Activated T-cell treated with anti-CD3 and anti-CD28 coated beads, Interleukin-2, amount 50 U/mL, for 72 hours (primary cell): ENCODE data around the gene TBC1D5. TPM values are rescaled to one million over a fixed set of nuclear protein-coding genes. Genes with fewer than 3 reads are reported as not detected.
"Not testable (repeated sequence)": the region's sequence is repeated elsewhere in the genome, so short reads cannot be mapped to it uniquely, and the experiment has no call there.

Experiments
- ATAC-seq, 2 donors: fragments of 150-1000 bp; cut with Tn5 transposase; replicated peaks in 1 of 2; 2 replicates each; pipeline ENCODE4 v1.10.0; 2021; ENCODE audit warnings: moderate library complexity in 2 of 2, mild to moderate bottlenecking in 1 of 2
- DNase-seq, 2 donors: peaks; one replicate each; pipeline ENCODE4 v3.0.0; 2021 to 2022; ENCODE audit warnings: mixed read lengths in 1 of 2
- H3K27ac Mint-ChIP-seq: one replicate; pipeline ENCODE4 v1.8.0; 2022; ENCODE audit warnings: mild to moderate bottlenecking, moderate library complexity, mixed read lengths
- H3K27me3 Mint-ChIP-seq: one replicate; pipeline ENCODE4 v1.8.0; 2022; ENCODE audit warnings: low read depth, mixed read lengths
- H3K36me3 Mint-ChIP-seq, 2 donors: one replicate each; pipeline ENCODE4 v1.8.0; 2022; ENCODE audit warnings: mixed read lengths in 2 of 2, mild to moderate bottlenecking in 1 of 2; ENCODE audit not compliant: insufficient read depth in 2 of 2
- H3K4me1 Mint-ChIP-seq: one replicate; pipeline ENCODE4 v1.8.0; 2022; ENCODE audit warnings: low read depth, mixed read lengths
- H3K4me3 Mint-ChIP-seq, 2 donors: one replicate each; pipeline ENCODE4 v1.8.0; 2022; ENCODE audit warnings: mild to moderate bottlenecking in 2 of 2, mixed read lengths in 2 of 2, moderate library complexity in 2 of 2
- H3K9me3 Mint-ChIP-seq, 2 donors: one replicate each; pipeline ENCODE4 v1.8.0; 2022; ENCODE audit warnings: mixed read lengths in 2 of 2
- total RNA-seq, 2 donors: library from RNA; stranded (reverse); gene quantifications; one replicate each; pipeline ENCODE4 v1.2.3, GENCODE V29; 2022

The TBC1D5 gene
- total RNA-seq, 2 donors from 2014 or later, result 51.2 to 52.4 TPM

DNA sequence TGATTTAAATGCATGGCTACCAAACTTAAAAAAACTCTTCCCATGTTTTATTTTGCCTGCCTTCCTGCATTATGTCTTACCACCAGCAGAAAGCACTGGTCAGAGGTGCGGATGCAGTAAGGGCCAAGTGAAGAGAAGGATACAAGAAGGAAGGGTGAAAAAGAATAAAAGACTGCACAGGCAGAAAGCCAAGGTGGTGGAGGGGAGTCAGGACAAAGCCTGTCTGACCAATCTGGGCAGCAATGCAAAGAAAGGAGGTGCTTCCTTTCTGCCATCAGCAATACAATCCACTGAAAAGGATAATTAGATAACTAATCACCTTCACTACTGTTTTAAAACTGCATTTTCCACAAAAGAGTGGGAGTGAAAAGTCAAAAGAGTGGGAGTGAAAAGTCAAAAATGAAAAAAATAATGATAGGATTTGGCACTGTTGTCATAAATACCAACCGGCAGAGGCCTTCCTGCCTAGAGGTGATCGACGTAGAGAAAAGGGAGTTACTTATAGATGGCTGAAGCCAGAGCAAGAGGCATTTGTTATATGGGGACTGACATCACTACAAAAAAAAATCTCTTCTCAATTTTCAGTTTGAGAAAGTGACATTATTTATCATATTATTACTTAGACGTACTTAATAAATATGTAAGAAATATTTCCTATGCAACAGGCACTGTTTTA is 385.3 kb downstream of the TBC1D5 start:
- no peaks in the 10 kb centered on the region for H3K27me3 Mint-ChIP-seq
- H3K27ac Mint-ChIP-seq, result no peak overlapping the region
- no peaks in the 10 kb centered on the region for H3K9me3 Mint-ChIP-seq
- ATAC-seq (no peak), DNase-seq (no peak)
- no peaks in the 10 kb centered on the region for H3K36me3 Mint-ChIP-seq
- no peak overlapping the region for H3K4me3 Mint-ChIP-seq
- no peaks in the 10 kb centered on the region for H3K4me1 Mint-ChIP-seq

DNA sequence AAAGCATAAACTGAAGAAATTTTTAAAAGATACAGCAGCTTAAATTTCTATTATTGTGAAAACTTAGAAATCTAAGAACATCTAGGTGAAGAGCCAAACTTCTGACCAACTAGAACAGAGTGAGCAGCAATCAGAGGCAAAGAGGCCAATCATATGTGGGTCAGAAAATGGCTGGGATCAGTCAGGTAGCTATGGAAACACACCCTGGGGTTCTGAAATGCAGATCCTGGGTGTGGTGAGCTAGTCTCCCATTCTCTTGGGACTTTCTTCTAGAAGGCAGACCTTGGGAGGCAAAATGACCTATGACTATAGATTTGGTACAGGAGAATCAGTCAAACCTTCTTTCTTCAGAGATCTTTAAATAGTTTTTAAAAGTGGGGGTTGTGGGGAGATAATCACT is 385.8 kb downstream of the TBC1D5 start:
- H3K36me3 Mint-ChIP-seq, result no peaks in the 10 kb centered on the region
- no peaks in the 10 kb centered on the region for H3K9me3 Mint-ChIP-seq
- H3K4me3 Mint-ChIP-seq, result no peak overlapping the region
- no peak overlapping the region for H3K27ac Mint-ChIP-seq
- H3K4me1 Mint-ChIP-seq, result no peaks in the 10 kb centered on the region
- DNase-seq (no peak), ATAC-seq (no peak)
- no peaks in the 10 kb centered on the region for H3K27me3 Mint-ChIP-seq

DNA sequence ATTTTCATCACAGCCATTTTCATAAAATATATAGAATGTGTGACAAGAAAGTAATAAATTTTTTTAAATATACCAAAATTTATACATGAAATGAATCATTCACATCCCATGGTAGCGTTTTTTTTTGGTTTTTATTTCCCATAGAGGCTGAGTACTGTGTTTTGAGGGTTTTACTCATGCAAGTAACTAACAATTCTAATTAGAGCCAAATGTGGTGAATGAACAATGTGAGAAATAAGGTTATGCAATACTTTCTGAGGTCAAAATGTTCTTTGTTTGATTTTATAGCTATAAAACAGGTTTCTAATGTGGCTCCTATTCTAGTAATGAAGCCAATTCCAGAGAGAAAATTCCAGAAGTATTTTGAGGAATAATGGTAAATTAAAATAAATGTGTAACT is 386.8 kb downstream of the TBC1D5 start:
- Mint-ChIP-seq H3K27me3 (no peaks in the 10 kb centered on the region), H3K4me3 (no peak overlapping the region), H3K4me1 (no peaks in the 10 kb centered on the region), H3K36me3 (peaks cover 0 to 1% of the 10 kb centered on the region in 2 donors), H3K27ac (no peak overlapping the region), H3K9me3 (no peaks in the 10 kb centered on the region)
- DNase-seq (no peak), ATAC-seq (no peak)

DNA sequence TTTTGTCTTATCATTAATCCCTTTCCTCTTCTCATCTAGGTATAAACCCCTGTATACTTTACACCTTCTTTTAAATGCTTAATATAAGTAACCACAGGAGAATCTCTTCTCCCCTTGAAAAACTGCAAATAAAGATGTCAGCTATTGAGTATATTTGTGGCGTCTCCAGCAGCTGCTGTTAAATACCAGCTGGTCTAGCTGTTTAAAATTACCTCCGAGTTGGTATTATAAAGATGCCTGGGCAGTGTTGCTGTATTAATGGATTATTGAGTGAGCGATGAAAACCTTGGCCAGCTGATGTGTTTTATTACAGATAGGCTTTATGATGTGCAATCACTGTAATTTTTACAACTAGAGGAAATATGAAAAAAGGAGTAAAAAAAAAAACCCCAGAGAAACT is 388.1 kb downstream of the TBC1D5 start:
- no peak for DNase-seq
- no peak overlapping the region for H3K4me3 Mint-ChIP-seq
- no peaks in the 10 kb centered on the region for H3K27me3 Mint-ChIP-seq
- no peaks in the 10 kb centered on the region for H3K9me3 Mint-ChIP-seq
- no peak for ATAC-seq
- H3K36me3 Mint-ChIP-seq, result peaks cover 0 to 1% of the 10 kb centered on the region in 2 donors
- H3K27ac Mint-ChIP-seq, result no peak overlapping the region
- H3K4me1 Mint-ChIP-seq, result no peaks in the 10 kb centered on the region

DNA sequence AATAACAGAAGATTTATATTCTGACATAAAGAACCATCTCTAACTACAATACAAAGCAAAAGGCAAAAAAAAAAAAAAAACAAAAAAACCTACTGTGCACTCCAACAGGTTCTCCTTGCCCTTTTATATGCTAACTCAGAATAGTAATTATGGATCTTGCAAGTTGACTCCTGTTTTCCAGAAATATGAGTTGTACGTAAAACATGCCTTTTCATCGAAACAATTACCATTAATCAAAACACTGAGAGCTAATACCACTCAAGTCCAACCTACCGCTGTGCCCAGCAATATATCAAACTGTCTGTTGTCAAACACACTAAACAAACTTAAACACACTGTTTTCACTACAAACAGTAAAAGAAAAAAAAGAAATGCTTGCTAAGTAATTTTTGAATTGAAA is 389.8 kb downstream of the TBC1D5 start:
- Mint-ChIP-seq H3K27ac (no peak overlapping the region), H3K36me3 (peaks cover 0 to 1% of the 10 kb centered on the region in 2 donors), H3K9me3 (no peaks in the 10 kb centered on the region), H3K4me1 (no peaks in the 10 kb centered on the region), H3K4me3 (no peak overlapping the region), H3K27me3 (no peaks in the 10 kb centered on the region)
- ATAC-seq (no peak), DNase-seq (no peak)

DNA sequence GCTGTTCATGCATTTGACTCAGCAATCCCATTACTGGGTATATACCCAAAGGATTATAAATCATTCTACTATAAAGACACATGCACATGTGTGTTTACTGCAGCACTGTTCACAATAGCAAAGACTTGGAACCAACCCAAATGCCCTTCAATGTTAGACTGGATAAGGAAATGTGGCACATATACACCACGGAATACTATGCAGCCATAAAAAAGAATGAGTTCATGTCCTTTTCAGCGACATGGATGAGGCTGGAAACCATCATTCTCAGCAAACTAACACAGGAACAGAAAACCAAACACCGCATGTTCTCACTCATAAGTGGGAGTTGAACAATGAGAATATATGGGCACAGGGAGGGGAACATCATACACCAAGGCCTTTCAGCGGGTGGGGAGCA is 391.2 kb downstream of the TBC1D5 start:
- H3K27ac Mint-ChIP-seq, H3K9me3 Mint-ChIP-seq, ATAC-seq, H3K36me3 Mint-ChIP-seq, H3K4me1 Mint-ChIP-seq, H3K27me3 Mint-ChIP-seq, H3K4me3 Mint-ChIP-seq, DNase-seq: not testable (repeated sequence)

DNA sequence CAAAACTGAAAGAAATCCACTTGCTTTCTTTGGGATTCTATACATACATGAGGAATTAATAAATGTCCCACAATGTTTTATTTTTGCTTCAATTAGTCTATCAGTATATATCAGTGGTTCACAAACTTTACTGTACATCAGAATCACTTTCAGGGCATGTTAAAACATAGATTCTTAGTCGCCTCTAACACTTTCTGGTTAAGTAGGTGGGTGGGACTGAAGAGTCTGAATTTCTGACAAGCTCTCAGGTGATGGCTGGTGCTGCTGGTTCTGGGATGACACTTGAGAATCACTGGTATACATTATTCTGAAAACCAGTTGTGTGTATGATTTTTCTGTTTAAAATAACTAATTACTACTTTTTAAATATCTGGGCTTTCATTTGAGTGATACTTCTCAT is 393.3 kb downstream of the TBC1D5 start:
- Mint-ChIP-seq H3K4me1 (no peaks in the 10 kb centered on the region), H3K4me3 (no peak overlapping the region), H3K36me3 (peaks cover 0 to 1% of the 10 kb centered on the region in 2 donors), H3K27me3 (no peaks in the 10 kb centered on the region), H3K9me3 (no peaks in the 10 kb centered on the region), H3K27ac (no peak overlapping the region)
- DNase-seq, result no peak
- ATAC-seq, result no peak

DNA sequence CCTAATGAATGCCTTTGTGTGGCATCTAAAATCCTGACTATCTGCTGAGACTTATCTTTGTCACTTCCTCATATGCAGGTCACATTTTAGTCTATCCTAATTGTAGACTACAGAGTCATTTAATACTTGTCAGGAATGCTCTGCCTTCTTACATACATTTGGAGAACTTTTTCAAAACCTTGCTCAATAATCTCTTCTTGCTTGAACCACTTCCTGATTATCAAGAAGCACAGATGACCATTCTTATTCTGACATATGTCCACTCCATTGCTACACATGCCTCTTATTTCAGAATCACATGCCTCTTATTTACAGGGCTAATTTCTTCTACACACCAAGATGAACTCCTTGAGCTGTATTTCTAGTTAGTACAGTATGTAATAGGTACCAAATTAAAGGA is 400.3 kb downstream of the TBC1D5 start:
- Mint-ChIP-seq H3K4me1 (no peaks in the 10 kb centered on the region), H3K36me3 (peaks cover 0 to 2% of the 10 kb centered on the region in 2 donors), H3K4me3 (no peak overlapping the region), H3K27me3 (no peaks in the 10 kb centered on the region), H3K9me3 (no peaks in the 10 kb centered on the region), H3K27ac (no peak overlapping the region)
- no peak for DNase-seq
- ATAC-seq, result no peak

DNA sequence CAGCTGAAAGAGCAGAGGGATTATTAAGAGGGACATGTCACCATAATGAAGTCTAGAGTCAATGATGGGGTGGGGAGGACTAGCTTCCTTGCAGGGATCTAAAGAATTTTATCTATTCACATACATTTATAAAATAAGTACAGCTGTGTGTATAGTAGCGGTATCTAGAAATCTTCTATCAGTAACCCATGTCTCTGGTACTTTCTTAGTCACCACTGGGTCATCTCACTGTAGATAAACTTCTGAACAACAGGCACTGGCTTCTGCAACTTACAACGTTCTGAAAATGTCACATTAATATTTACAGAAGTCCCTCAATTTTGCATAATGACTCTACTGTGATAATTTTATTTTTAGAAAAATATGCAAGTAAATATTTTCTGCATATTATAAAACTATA is 401.7 kb downstream of the TBC1D5 start:
- H3K27ac Mint-ChIP-seq, result no peak overlapping the region
- no peak for ATAC-seq
- H3K27me3 Mint-ChIP-seq, result no peaks in the 10 kb centered on the region
- peaks cover 0 to 2% of the 10 kb centered on the region in 2 donors for H3K36me3 Mint-ChIP-seq
- no peaks in the 10 kb centered on the region for H3K4me1 Mint-ChIP-seq
- no peaks in the 10 kb centered on the region for H3K9me3 Mint-ChIP-seq
- H3K4me3 Mint-ChIP-seq, result no peak overlapping the region
- DNase-seq, result no peak

DNA sequence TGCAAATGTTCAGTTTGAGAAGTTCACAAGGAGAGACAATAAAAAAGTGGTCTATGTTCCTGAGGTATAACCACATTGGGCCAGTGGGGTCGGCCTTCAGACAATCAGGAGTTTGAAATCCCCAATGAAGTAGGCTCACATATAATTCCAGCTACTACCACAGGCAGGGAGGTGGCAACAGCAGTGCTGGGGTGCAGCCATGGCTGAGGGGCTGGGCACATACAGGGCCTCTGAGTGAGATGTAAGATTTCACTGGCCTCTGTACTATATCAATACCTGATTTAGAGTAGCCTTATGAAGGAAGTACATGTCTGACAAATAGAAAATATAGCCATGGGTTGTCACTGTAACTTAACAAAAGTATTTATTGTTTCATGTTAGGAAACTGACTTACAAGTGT is 402.2 kb downstream of the TBC1D5 start:
- Mint-ChIP-seq H3K9me3 (no peaks in the 10 kb centered on the region), H3K27me3 (no peaks in the 10 kb centered on the region), H3K4me3 (no peak overlapping the region), H3K36me3 (peaks cover 0 to 2% of the 10 kb centered on the region in 2 donors), H3K27ac (no peak overlapping the region), H3K4me1 (no peaks in the 10 kb centered on the region)
- DNase-seq, result no peak
- ATAC-seq, result no peak

DNA sequence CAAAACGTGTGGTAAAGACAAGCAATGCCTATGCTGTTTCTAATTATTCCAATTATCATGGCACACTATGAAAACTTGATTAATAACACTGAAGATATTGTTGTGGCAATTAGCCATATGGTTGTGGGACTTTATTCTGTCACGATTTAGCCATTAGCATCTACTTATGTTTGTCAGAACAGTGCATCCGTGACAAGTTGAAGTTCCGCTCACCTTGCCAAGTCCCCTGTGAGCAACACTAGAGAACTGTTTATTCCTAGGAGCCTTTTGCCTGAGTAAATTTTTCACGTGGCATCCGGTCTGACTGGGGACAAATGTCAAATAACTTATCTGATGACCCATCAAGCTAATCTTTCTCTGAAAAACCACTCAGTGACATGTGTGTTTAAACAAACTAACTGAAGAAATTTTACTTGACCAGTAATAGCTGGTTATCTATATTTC is 403.3 kb downstream of the TBC1D5 start:
- Mint-ChIP-seq H3K4me1 (no peaks in the 10 kb centered on the region), H3K4me3 (no peak overlapping the region), H3K27ac (no peak overlapping the region), H3K36me3 (peaks cover 0 to 2% of the 10 kb centered on the region in 2 donors), H3K27me3 (no peaks in the 10 kb centered on the region), H3K9me3 (no peaks in the 10 kb centered on the region)
- ATAC-seq (no peak), DNase-seq (no peak)

DNA sequence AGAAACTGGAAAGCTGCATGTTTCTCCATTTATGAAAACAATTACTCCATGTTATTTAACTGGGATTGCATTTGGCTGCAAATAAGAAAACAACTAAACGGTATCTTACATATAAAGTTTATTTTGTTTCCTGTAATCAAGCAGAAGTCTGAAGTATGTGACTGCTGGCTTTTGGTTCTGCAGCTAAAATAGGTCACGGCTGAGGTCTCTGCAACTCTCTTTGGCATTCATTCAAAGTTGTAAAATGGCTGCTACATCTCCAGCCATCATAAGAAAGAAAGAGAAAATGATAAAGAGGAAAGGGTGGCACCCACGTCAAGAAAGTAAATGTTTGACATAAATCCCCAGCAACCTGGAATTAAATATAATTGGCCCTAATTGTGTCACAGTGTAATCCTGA is 406.1 kb downstream of the TBC1D5 start:
- H3K27me3 Mint-ChIP-seq, result no peaks in the 10 kb centered on the region
- ATAC-seq (no peak), DNase-seq (no peak)
- no peaks in the 10 kb centered on the region for H3K4me1 Mint-ChIP-seq
- H3K36me3 Mint-ChIP-seq, result no peaks in the 10 kb centered on the region
- H3K27ac Mint-ChIP-seq, result no peak overlapping the region
- no peak overlapping the region for H3K4me3 Mint-ChIP-seq
- H3K9me3 Mint-ChIP-seq, result no peaks in the 10 kb centered on the region

DNA sequence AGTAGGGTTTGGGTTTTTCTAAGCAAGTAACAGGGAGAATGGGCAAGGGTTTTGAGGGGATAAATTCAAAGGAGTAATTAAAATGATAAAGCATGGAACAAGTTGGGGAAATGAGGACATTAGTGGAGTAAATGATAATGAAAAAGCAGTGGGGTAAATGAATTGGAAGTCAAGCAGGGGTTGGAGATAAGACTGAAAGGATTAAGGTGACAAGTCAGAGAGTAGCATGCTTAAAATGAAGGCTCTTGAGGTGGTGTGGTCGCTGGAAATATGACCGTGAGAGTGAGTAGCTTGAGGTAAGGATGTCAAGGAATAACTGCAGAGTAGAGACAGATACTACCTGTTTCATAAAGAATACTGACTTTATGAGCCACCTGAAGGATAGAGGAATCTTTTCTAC is 408.5 kb downstream of the TBC1D5 start:
- Mint-ChIP-seq H3K27ac (no peak overlapping the region), H3K36me3 (no peaks in the 10 kb centered on the region)

DNA sequence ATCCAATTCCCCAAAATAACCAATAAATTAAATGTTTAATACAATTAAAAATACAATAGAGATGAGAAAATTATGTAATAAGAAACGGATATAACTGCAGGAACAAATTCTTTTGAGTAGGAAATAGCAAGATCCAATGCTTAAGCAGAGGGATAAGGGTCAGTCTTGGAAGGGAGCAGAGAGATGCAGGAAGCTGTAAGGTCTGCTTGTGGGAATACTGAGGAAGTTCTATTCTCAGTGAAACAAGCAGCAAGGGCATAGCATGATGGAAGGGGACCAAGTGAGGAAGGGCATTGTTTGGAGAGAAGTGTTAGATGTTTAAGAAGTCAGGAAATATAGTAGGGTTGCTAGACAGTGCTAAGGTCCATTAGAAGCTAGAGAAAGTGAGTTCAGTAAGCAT is 409.0 kb downstream of the TBC1D5 start:
- H3K36me3 Mint-ChIP-seq, result no peaks in the 10 kb centered on the region
- DNase-seq (no peak), ATAC-seq (no peak)
- H3K9me3 Mint-ChIP-seq, result no peaks in the 10 kb centered on the region
- H3K27ac Mint-ChIP-seq, result no peak overlapping the region
- H3K4me3 Mint-ChIP-seq, result no peak overlapping the region
- no peaks in the 10 kb centered on the region for H3K27me3 Mint-ChIP-seq
- H3K4me1 Mint-ChIP-seq, result no peaks in the 10 kb centered on the region

More for the DNA sequence above, 408.5 kb downstream of the TBC1D5 start:
- H3K27me3 Mint-ChIP-seq, result no peaks in the 10 kb centered on the region
- ATAC-seq (no peak), DNase-seq (no peak)
- no peak overlapping the region for H3K4me3 Mint-ChIP-seq
- H3K4me1 Mint-ChIP-seq, result no peaks in the 10 kb centered on the region
- no peaks in the 10 kb centered on the region for H3K9me3 Mint-ChIP-seq
